WTC11 (cell line): ENCODE measurements around the gene KCMF1. TPM values are rescaled to one million over a fixed set of nuclear protein-coding genes. Genes with fewer than 3 reads are reported as not detected.

Source experiments
- ATAC-seq: fragments of 200-7000 bp; cut with Tn5 transposase; 2 replicates; pipeline ENCODE4 v1.10.0; 2021; ENCODE audit warnings: mild to moderate bottlenecking, moderate library complexity
- CTCF ChIA-PET: fragments of 300-600 bp; sonication (Branson Sonifier 250); formaldehyde crosslinking; loops from one replicate; lab custom pipeline; 2021; ENCODE audit warnings: antibody characterized with exemption; lab: Charles Lee
- POLR2A ChIA-PET: fragments of 350-600 bp; sonication (Branson Sonifier 250); formaldehyde crosslinking; loops from one replicate; lab custom pipeline; 2021; ENCODE audit warnings: antibody characterized with exemption; lab: Charles Lee
- DNase-seq: peaks from one replicate; pipeline ENCODE4 v3.0.0; 2021; ENCODE audit warnings: low spot score
- H3K27ac Mint-ChIP-seq: 2 replicates; pipeline ENCODE4 v1.8.0; 2021; ENCODE audit warnings: mixed read lengths
- H3K27me3 Mint-ChIP-seq: 2 replicates; pipeline ENCODE4 v1.8.0; 2021; ENCODE audit warnings: low read depth, mild to moderate bottlenecking, moderate library complexity, mixed read lengths
- H3K36me3 Mint-ChIP-seq: 2 replicates; pipeline ENCODE4 v1.8.0; 2021; ENCODE audit warnings: mixed read lengths
- H3K4me1 Mint-ChIP-seq: 2 replicates; pipeline ENCODE4 v1.8.0; 2022; ENCODE audit warnings: mixed read lengths
- H3K4me3 Mint-ChIP-seq: 2 replicates; pipeline ENCODE4 v1.8.0; 2021; ENCODE audit warnings: mild to moderate bottlenecking, moderate library complexity, mixed read lengths
- H3K9me3 Mint-ChIP-seq: 2 replicates; pipeline ENCODE4 v1.8.0; 2021; ENCODE audit warnings: mixed read lengths
- ATF1 ChIP-seq: sonication (generic); formaldehyde crosslinking; IDR thresholded peaks from 2 replicates; pipeline ENCODE4 v1.8.1; 2023; ENCODE audit warnings: mild to moderate bottlenecking, moderate library complexity, missing genetic modification reagents
- CREM ChIP-seq: sonication (generic); formaldehyde crosslinking; IDR thresholded peaks from 2 replicates; pipeline ENCODE4 v1.8.1; 2022; ENCODE audit warnings: mild to moderate bottlenecking, missing genetic modification reagents, moderate library complexity
- E2F1 ChIP-seq: sonication (generic); formaldehyde crosslinking; IDR thresholded peaks from 2 replicates; pipeline ENCODE4 v1.8.0; 2022; ENCODE audit warnings: mild to moderate bottlenecking, missing genetic modification reagents
- E2F5 ChIP-seq: sonication (generic); formaldehyde crosslinking; IDR thresholded peaks from 2 replicates; pipeline ENCODE4 v1.8.1; 2022; ENCODE audit warnings: mild to moderate bottlenecking, moderate library complexity, missing genetic modification reagents
- EMX1 ChIP-seq: fragments of 250-450 bp; sonication (Bioruptor Pico); IDR thresholded peaks from 2 replicates; pipeline ENCODE4 v1.8.0; 2021; ENCODE audit warnings: mild to moderate bottlenecking
- ERG ChIP-seq: fragments of 250-450 bp; sonication (Bioruptor Pico); IDR thresholded peaks from 2 replicates; pipeline ENCODE4 v1.8.0; 2021; ENCODE audit warnings: mild to moderate bottlenecking
- ETV6 ChIP-seq: sonication (generic); formaldehyde crosslinking; IDR thresholded peaks from 2 replicates; pipeline ENCODE4 v1.8.1; 2022; ENCODE audit warnings: mild to moderate bottlenecking, missing genetic modification reagents
- FOXJ3 ChIP-seq: sonication (generic); formaldehyde crosslinking; IDR thresholded peaks from 2 replicates; pipeline ENCODE4 v1.9.0; 2021; ENCODE audit warnings: missing genetic modification reagents, mild to moderate bottlenecking, borderline replicate concordance
- FOXP1 ChIP-seq: sonication (generic); formaldehyde crosslinking; IDR thresholded peaks from 2 replicates; pipeline ENCODE4 v1.8.0; 2022; ENCODE audit warnings: missing genetic modification reagents, mild to moderate bottlenecking, moderate library complexity, borderline replicate concordance
- FOXP4 ChIP-seq: sonication (generic); formaldehyde crosslinking; IDR thresholded peaks from 2 replicates; pipeline ENCODE4 v1.8.0; 2022; ENCODE audit warnings: mild to moderate bottlenecking, missing genetic modification reagents
- GABPB1 ChIP-seq: sonication (generic); formaldehyde crosslinking; IDR thresholded peaks from 2 replicates; pipeline ENCODE4 v1.8.1; 2023; ENCODE audit warnings: mild to moderate bottlenecking, missing genetic modification reagents
- IRF1 ChIP-seq: sonication (generic); formaldehyde crosslinking; IDR thresholded peaks from 2 replicates; pipeline ENCODE4 v1.8.0; 2023; ENCODE audit warnings: missing genetic modification reagents
- SMAD4 ChIP-seq: sonication (generic); formaldehyde crosslinking; IDR thresholded peaks from 2 replicates; pipeline ENCODE4 v1.8.0; 2022; ENCODE audit warnings: mild to moderate bottlenecking, missing genetic modification reagents
- ZNF423 ChIP-seq: fragments of 250-450 bp; sonication (Bioruptor Pico); IDR thresholded peaks from 2 replicates; pipeline ENCODE4 v2.1.2; 2022; ENCODE audit warnings: mild to moderate bottlenecking, moderate library complexity
- total RNA-seq: library from RNA; stranded (reverse); gene quantifications from 3 replicates; pipeline ENCODE4 v1.2.3, GENCODE V29; 2021
- TF ChIP-seq, protein P1 (sequence below): sonication (generic); formaldehyde crosslinking; IDR thresholded peaks from 2 replicates; pipeline ENCODE4 v1.8.0; 2022; ENCODE audit warnings: mild to moderate bottlenecking, missing genetic modification reagents
- TF ChIP-seq, protein P2 (sequence below): sonication (generic); formaldehyde crosslinking; conservative IDR thresholded peaks from 2 replicates; pipeline ENCODE4 v1.8.1; 2023; ENCODE audit warnings: mild to moderate bottlenecking, low read depth, missing genetic modification reagents, moderate library complexity

Gene KCMF1
- total RNA-seq, 1 experiment from 2014 or later = 117 TPM

- H3K27ac Mint-ChIP-seq = no peak overlapping the region; the same call in 1 of the 2 replicates
- ChIA-PET CTCF (interaction anchor here (0.6 to 1.4 kb wide), 3 partner anchors 47 to 83 kb away, joined by 3 to 6 read pairs (median 6); no protein-coding TSS in a partner anchor), POLR2A (no interaction called here)
- H3K9me3 Mint-ChIP-seq = peaks cover 10% of the 10 kb centered on the region
- H3K27me3 Mint-ChIP-seq = no peaks in the 10 kb centered on the region
- peaks cover 41% of the 10 kb centered on the region for H3K4me1 Mint-ChIP-seq
- no peak for ATAC-seq
- peaks cover 29% of the 10 kb centered on the region for H3K36me3 Mint-ChIP-seq
- no peak overlapping the region for H3K4me3 Mint-ChIP-seq
- TF ChIP-seq ERG (CRISPR knock-in tag) (no peak), E2F5 (CRISPR knock-in tag) (no peak), IRF1 (CRISPR knock-in tag) (no peak), ETV6 (no peak), FOXP1 (CRISPR knock-in tag) (no peak), CREM (CRISPR knock-in tag) (no peak), EMX1 (CRISPR knock-in tag) (no peak), ATF1 (no peak), GABPB1 (no peak), ZNF423 (no peak), FOXP4 (no peak)
- TF ChIP-seq, protein P1, sequence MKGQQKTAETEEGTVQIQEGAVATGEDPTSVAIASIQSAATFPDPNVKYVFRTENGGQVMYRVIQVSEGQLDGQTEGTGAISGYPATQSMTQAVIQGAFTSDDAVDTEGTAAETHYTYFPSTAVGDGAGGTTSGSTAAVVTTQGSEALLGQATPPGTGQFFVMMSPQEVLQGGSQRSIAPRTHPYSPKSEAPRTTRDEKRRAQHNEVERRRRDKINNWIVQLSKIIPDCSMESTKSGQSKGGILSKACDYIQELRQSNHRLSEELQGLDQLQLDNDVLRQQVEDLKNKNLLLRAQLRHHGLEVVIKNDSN (CRISPR knock-in tag) = no peak
- TF ChIP-seq, protein P2, sequence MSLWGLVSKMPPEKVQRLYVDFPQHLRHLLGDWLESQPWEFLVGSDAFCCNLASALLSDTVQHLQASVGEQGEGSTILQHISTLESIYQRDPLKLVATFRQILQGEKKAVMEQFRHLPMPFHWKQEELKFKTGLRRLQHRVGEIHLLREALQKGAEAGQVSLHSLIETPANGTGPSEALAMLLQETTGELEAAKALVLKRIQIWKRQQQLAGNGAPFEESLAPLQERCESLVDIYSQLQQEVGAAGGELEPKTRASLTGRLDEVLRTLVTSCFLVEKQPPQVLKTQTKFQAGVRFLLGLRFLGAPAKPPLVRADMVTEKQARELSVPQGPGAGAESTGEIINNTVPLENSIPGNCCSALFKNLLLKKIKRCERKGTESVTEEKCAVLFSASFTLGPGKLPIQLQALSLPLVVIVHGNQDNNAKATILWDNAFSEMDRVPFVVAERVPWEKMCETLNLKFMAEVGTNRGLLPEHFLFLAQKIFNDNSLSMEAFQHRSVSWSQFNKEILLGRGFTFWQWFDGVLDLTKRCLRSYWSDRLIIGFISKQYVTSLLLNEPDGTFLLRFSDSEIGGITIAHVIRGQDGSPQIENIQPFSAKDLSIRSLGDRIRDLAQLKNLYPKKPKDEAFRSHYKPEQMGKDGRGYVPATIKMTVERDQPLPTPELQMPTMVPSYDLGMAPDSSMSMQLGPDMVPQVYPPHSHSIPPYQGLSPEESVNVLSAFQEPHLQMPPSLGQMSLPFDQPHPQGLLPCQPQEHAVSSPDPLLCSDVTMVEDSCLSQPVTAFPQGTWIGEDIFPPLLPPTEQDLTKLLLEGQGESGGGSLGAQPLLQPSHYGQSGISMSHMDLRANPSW (CRISPR knock-in tag) = no peak
- no peak for DNase-seq
These were observed 37.3 kb downstream of the KCMF1 start for GRCh38 chr2:85008252-85008651.

GRCh38 chr2:85009019-85009618 lies 38.2 kb downstream of the KCMF1 start:
- ChIA-PET CTCF (interaction anchor here (0.7 to 0.9 kb wide), 2 partner anchors 83 to 102 kb away, joined by 4 to 6 read pairs; no protein-coding TSS in a partner anchor), POLR2A (no interaction called here)
- H3K27ac Mint-ChIP-seq = peak overlapping the region; percentile 88

More at GRCh38 chr2:85009019-85009618, 38.2 kb downstream of the KCMF1 start:
- ATAC-seq = no peak
- DNase-seq = no peak
- peaks cover 23% of the 10 kb centered on the region for H3K36me3 Mint-ChIP-seq
- peaks cover 50% of the 10 kb centered on the region for H3K4me1 Mint-ChIP-seq
- no peaks in the 10 kb centered on the region for H3K27me3 Mint-ChIP-seq
- TF ChIP-seq E2F1 (no peak), FOXJ3 (CRISPR knock-in tag) (no peak), SMAD4 (CRISPR knock-in tag) (no peak)
- H3K4me3 Mint-ChIP-seq = no peak overlapping the region
- H3K9me3 Mint-ChIP-seq = peaks cover 5% of the 10 kb centered on the region
